ENCODE results near the gene LCN12.

The LCN12 gene

GRCh38 chr9:136958898-136959850, 7.1 kb downstream of the LCN12 start:
- no peak for DNase-seq

- DNase-seq: no peak
Measured at GRCh38 chr9:136960212-136960937, 8.3 kb downstream of the LCN12 start.

GRCh38 chr9:136960938-136961275, 8.8 kb downstream of the LCN12 start:
- DNase-seq: no peak

GRCh38 chr9:136961279-136962065, 9.4 kb downstream of the LCN12 start:
- DNase-seq: no peak

- no peak for DNase-seq
Measured at GRCh38 chr9:136962163-136962562, 10.1 kb downstream of the LCN12 start.

- no peak for DNase-seq
Measured at GRCh38 chr9:136962701-136963248, 10.7 kb downstream of the LCN12 start.

- DNase-seq: no peak
Measured at GRCh38 chr9:136963341-136963740, 11.3 kb downstream of the LCN12 start.

- no peak for DNase-seq
Measured at GRCh38 chr9:136963751-136964150, 11.7 kb downstream of the LCN12 start.

- DNase-seq: no peak
Measured at GRCh38 chr9:136964171-136964689, 12.2 kb downstream of the LCN12 start.

- no peak for DNase-seq
Measured at GRCh38 chr9:136964833-136965422, 12.9 kb downstream of the LCN12 start.

GRCh38 chr9:136965771-136966484, 13.9 kb downstream of the LCN12 start:
- no peak for DNase-seq

GRCh38 chr9:136968333-136969127, 16.5 kb downstream of the LCN12 start:
- no peak for DNase-seq

- no peak for DNase-seq
Measured at GRCh38 chr9:136969150-136969549, 17.1 kb downstream of the LCN12 start.

- no peak for DNase-seq
Measured at GRCh38 chr9:136969774-136970173, 17.7 kb downstream of the LCN12 start.

- DNase-seq: no peak
Measured at GRCh38 chr9:136970361-136970760, 18.3 kb downstream of the LCN12 start.

- no peak for DNase-seq
Measured at GRCh38 chr9:136971746-136972145, 19.7 kb downstream of the LCN12 start.

GRCh38 chr9:136972335-136972734, 20.3 kb downstream of the LCN12 start:
- DNase-seq: no peak

- DNase-seq: no peak
Measured at GRCh38 chr9:136972743-136973142, 20.7 kb downstream of the LCN12 start.

GRCh38 chr9:136973618-136974617, 21.8 kb downstream of the LCN12 start:
- no peak for DNase-seq

Data from NCI-H1436 (cell line).